Astrocyte of the spinal cord (primary cell): ENCODE results near the gene TRIB2.

Source experiments
- DNase-seq: peaks from one replicate; pipeline ENCODE4 v3.0.0; 2011; ENCODE audit warnings: low read depth, low spot score
- H3K4me3 ChIP-seq: 2 replicates; pipeline ENCODE4 v1.5.1; 2011; ENCODE audit warnings: low read depth, mild to moderate bottlenecking, low read length, moderate library complexity
- in situ Hi-C: cut with HindIII; loops from 2 replicates; pipeline ENCODE4 v1.10.0; 2017; ENCODE audit warnings: low sequenced_read_pairs
- TF ChIP-seq, protein P1 (sequence below): IDR thresholded peaks from 2 replicates; pipeline ENCODE4 v1.5.1; 2012; ENCODE audit warnings: low read depth, mild to moderate bottlenecking, low read length, inconsistent platforms

Gene TRIB2

DNA sequence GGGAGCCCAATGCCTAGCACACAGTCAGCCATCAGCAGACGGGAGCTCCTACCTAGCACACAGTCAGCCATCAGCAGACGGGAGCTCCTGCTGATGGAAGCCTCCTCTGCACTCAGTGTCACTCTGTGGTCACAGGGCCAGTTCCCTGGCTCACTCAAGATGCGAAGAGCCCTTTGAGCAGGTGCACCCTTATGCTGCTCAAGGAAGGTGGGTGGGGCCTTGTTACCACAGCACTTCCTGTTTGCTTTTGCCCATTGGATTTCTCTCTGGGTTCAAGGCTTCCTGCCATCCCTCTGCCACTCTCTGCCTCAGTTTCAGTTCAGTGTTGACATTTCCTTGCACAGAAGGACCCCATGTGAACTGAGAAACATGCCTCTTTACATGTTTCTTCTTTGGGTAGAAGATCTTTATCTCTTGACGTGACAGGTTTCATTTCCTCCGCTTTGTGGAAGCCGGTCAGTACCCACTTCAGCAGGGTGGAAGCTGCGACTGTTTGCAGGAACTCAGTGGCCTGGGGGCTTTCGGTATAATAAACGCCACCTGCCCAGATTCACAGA lies 11.6 kb downstream of the TRIB2 start:
- TF ChIP-seq, protein P1, sequence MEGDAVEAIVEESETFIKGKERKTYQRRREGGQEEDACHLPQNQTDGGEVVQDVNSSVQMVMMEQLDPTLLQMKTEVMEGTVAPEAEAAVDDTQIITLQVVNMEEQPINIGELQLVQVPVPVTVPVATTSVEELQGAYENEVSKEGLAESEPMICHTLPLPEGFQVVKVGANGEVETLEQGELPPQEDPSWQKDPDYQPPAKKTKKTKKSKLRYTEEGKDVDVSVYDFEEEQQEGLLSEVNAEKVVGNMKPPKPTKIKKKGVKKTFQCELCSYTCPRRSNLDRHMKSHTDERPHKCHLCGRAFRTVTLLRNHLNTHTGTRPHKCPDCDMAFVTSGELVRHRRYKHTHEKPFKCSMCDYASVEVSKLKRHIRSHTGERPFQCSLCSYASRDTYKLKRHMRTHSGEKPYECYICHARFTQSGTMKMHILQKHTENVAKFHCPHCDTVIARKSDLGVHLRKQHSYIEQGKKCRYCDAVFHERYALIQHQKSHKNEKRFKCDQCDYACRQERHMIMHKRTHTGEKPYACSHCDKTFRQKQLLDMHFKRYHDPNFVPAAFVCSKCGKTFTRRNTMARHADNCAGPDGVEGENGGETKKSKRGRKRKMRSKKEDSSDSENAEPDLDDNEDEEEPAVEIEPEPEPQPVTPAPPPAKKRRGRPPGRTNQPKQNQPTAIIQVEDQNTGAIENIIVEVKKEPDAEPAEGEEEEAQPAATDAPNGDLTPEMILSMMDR: no peak
- in situ Hi-C loops: no loop called here
- H3K4me3 ChIP-seq: no peak overlapping the region
- no peak for DNase-seq

DNA sequence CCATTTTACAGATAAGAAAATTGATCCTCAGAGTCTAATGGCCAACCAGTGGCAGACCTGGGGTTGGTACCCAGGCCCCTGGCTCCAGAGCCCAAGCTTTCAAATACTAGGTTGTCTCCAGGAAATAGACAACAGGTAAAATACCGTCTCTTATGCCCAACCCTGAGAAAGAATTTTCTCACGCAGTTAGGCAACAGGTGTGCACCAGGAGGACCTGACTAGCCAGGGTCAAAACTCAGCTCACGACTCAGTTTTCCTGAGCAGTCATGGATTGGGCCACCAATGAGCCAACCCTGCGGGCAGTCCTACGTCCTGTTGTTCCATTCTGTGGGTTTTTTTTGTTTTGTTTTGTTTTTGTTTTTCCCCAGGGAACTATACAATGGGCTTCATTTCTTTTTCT lies 13.5 kb downstream of the TRIB2 start:
- TF ChIP-seq, protein P1: no peak
- in situ Hi-C loops: no loop called here
- H3K4me3 ChIP-seq: no peak overlapping the region
- DNase-seq: no peak

GRCh38 chr2:12731701-12732280 lies 15.1 kb downstream of the TRIB2 start:
- TF ChIP-seq, protein P1: no peak
- no peak for DNase-seq
- no peak overlapping the region for H3K4me3 ChIP-seq
- in situ Hi-C loops: no loop called here

DNA sequence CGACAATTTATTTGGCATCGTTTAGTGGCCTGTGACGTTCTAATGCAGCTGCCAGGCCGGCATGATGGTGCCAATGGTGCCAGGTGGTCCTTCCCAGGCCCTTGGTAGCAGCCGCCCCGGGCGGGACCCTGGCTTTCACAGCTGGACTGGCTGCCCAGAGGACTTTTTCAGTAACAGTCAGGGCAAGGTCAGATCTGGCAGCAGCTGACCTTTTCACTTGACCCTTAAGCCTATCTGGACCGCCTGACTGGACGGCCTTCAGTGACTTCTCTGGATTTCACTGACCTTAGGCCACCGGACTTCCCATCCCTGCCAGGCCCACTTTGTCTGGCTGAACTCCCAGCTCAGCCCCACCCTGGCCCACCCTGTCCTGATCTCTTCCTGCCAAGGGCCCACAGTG lies 15.9 kb downstream of the TRIB2 start:
- no peak overlapping the region for H3K4me3 ChIP-seq
- TF ChIP-seq, protein P1: no peak
- in situ Hi-C loops: no loop called here
- no peak for DNase-seq

- DNase-seq: no peak
- in situ Hi-C loops: no loop called here
- TF ChIP-seq, protein P1: no peak
- H3K4me3 ChIP-seq: no peak overlapping the region
Observed at GRCh38 chr2:12733846-12734245, 17.1 kb downstream of the TRIB2 start.

GRCh38 chr2:12734914-12735654 lies 18.3 kb downstream of the TRIB2 start:
- H3K4me3 ChIP-seq: no peak overlapping the region
- DNase-seq: no peak
- TF ChIP-seq, protein P1: no peak
- in situ Hi-C loops: no loop called here
